PC-9 (cell line): ENCODE data around the gene SPRED2. TPM values are rescaled to one million over a fixed set of nuclear protein-coding genes. Genes with fewer than 3 reads are reported as not detected.

Source experiments
- BruUV-seq: library from RNA; stranded (reverse); fragments of 400-500 nt; replicated peaks from 2 replicates; lab custom pipeline; 2021; lab: Mats Ljungman, UMichigan
- CTCF ChIA-PET: fragments of 300-600 bp; sonication (Branson Sonifier 250); formaldehyde crosslinking; loops from one replicate; lab custom pipeline; 2022; ENCODE audit warnings: antibody characterized with exemption; lab: Charles Lee
- POLR2A ChIA-PET: fragments of 300-600 bp; sonication (Branson Sonifier 250); formaldehyde crosslinking; loops from one replicate; lab custom pipeline; 2022; ENCODE audit warnings: antibody characterized with exemption; ENCODE audit not compliant: unreplicated experiment; lab: Charles Lee
- DNase-seq, 2 experiments: peaks; one replicate each; pipeline versions ENCODE4 v3.0.0 to v3.0.0-alpha.2; 2015 to 2022; ENCODE audit warnings: mixed read lengths in 1 of 2
- H2AFZ ChIP-seq: fragments of 200-600 bp; sonication (generic); 2 replicates; pipeline ENCODE4 v1.8.1; 2017; ENCODE audit warnings: antibody characterized with exemption
- H3F3A ChIP-seq: fragments of 200-600 bp; sonication (generic); 2 replicates; pipeline ENCODE4 v1.8.1; 2017; ENCODE audit warnings: antibody characterized with exemption, mild to moderate bottlenecking, low read depth; ENCODE audit not compliant: insufficient read depth
- H3K27ac ChIP-seq: fragments of 200-600 bp; sonication (generic); 2 replicates; pipeline ENCODE4 v1.6.1; 2016; ENCODE audit warnings: mixed run types
- H3K27me3 ChIP-seq: fragments of 200-600 bp; sonication (generic); 2 replicates; pipeline ENCODE4 v1.6.1; 2016; ENCODE audit warnings: low read depth, mixed run types; ENCODE audit not compliant: insufficient read depth
- H3K36me3 ChIP-seq: fragments of 200-600 bp; sonication (generic); 2 replicates; pipeline ENCODE4 v1.6.1; 2016; ENCODE audit warnings: low read depth, mixed run types
- H3K4me1 ChIP-seq: fragments of 200-600 bp; sonication (generic); replicated peaks from 2 replicates; pipeline ENCODE4 v1.6.1; 2016; ENCODE audit warnings: mixed run types; ENCODE audit not compliant: insufficient read depth
- H3K4me2 ChIP-seq: fragments of 200-600 bp; sonication (generic); 2 replicates; pipeline ENCODE4 v1.6.1; 2017; ENCODE audit warnings: mixed run types
- H3K4me3 ChIP-seq: fragments of 200-600 bp; sonication (generic); 2 replicates; pipeline ENCODE4 v1.6.1; 2016; ENCODE audit warnings: mixed run types
- H3K79me2 ChIP-seq: fragments of 200-600 bp; sonication (generic); 2 replicates; pipeline ENCODE4 v1.6.1; 2017; ENCODE audit warnings: low read depth, mixed run types
- H3K9me2 ChIP-seq: fragments of 200-600 bp; sonication (generic); 2 replicates; pipeline ENCODE4 v1.8.1; 2017; ENCODE audit warnings: mild to moderate bottlenecking; ENCODE audit not compliant: insufficient read depth
- H3K9me3 ChIP-seq: fragments of 200-600 bp; sonication (generic); 2 replicates; pipeline ENCODE4 v1.8.1; 2016; ENCODE audit warnings: low read depth; ENCODE audit not compliant: insufficient read depth
- H4K20me1 ChIP-seq: fragments of 200-600 bp; sonication (generic); 2 replicates; pipeline ENCODE4 v1.8.1; 2017; ENCODE audit not compliant: insufficient read depth
- CTCF ChIP-seq: fragments of 200-600 bp; sonication (generic); conservative IDR thresholded peaks from 2 replicates; pipeline ENCODE4 v1.6.1; 2017; ENCODE audit warnings: mixed run types, antibody characterized with exemption, mild to moderate bottlenecking, moderate library complexity
- EZH2 ChIP-seq: fragments of 200-600 bp; sonication (generic); IDR thresholded peaks from 2 replicates; pipeline ENCODE4 v1.8.0; 2017; ENCODE audit warnings: antibody characterized with exemption, low read depth
- intact Hi-C: fragments of 100-400 bp; cut with micrococcal nuclease; formaldehyde crosslinking; loops from one replicate; pipeline ENCODE4 v1.10.0; 2022; ENCODE audit not compliant: unreplicated experiment
- total RNA-seq: library from RNA; stranded (reverse); gene quantifications from 2 replicates; pipeline ENCODE4 v1.2.3, GENCODE V29; 2021

SPRED2 gene
- total RNA-seq, 1 experiment from 2014 or later: 33.6 TPM

- H3K4me1 ChIP-seq: peaks cover 83% of the 10 kb centered on the region
- DNase-seq: no peak
- TF ChIP-seq EZH2: no peak
- no peak for TF ChIP-seq CTCF
- CTCF ChIA-PET: no interaction called here
- peak overlapping the region; percentile 76 for H3K4me2 ChIP-seq
- peak overlapping the region; percentile 82 for H3K27ac ChIP-seq
- BruUV-seq: no TSS peak
- POLR2A ChIA-PET: interaction anchor here (0.6 kb wide), 1 partner anchor 191 kb away, joined by 6 read pairs; no protein-coding TSS in a partner anchor
- H3K9me2 ChIP-seq: no peaks in the 10 kb centered on the region
- H3K27me3 ChIP-seq: no peaks in the 10 kb centered on the region
- H3K4me3 ChIP-seq: peak overlapping the region; percentile 7; the same call in 1 of the 2 replicates
- H3K36me3 ChIP-seq: peaks cover 7% of the 10 kb centered on the region; the same call in 1 of the 2 replicates
- H2AFZ ChIP-seq: no peak overlapping the region
- no peaks in the 10 kb centered on the region for H4K20me1 ChIP-seq
- H3K79me2 ChIP-seq: peaks cover 78% of the 10 kb centered on the region
- H3F3A ChIP-seq: peaks cover 38% of the 10 kb centered on the region
- intact Hi-C loops: loop anchor here (1.0 to 2.0 kb wide), 4 partner anchors 16 to 184 kb away; no protein-coding TSS in a partner anchor
- no peaks in the 10 kb centered on the region for H3K9me3 ChIP-seq
These were observed 50.1 kb downstream of the SPRED2 start for GRCh38 chr2:65382323-65382722.

GRCh38 chr2:65381607-65382051, 50.8 kb downstream of the SPRED2 start:
- intact Hi-C loops: loop anchor here (1.0 to 2.0 kb wide), 4 partner anchors 15 to 185 kb away; no protein-coding TSS in a partner anchor

GRCh38 chr2:65380255-65380654, 52.1 kb downstream of the SPRED2 start:
- CTCF ChIA-PET: no interaction called here

More at GRCh38 chr2:65381607-65382051, 50.8 kb downstream of the SPRED2 start:
- CTCF ChIA-PET: interaction anchor here (0.6 kb wide), 1 partner anchor 49 kb away, joined by 3 read pairs; no protein-coding TSS in a partner anchor
- TF ChIP-seq EZH2 (no peak), CTCF (no peak)
- POLR2A ChIA-PET: no interaction called here
- Histone ChIP-seq H3K4me3 (no peak overlapping the region), H3K79me2 (peaks cover 78% of the 10 kb centered on the region), H3K4me1 (peaks cover 89% of the 10 kb centered on the region), H3K4me2 (peak overlapping the region; percentile 76), H2AFZ (no peak overlapping the region), H4K20me1 (no peaks in the 10 kb centered on the region), H3F3A (peaks cover 44% of the 10 kb centered on the region), H3K36me3 (peaks cover 7% of the 10 kb centered on the region; the same call in 1 of the 2 replicates), H3K9me2 (no peaks in the 10 kb centered on the region), H3K27ac (peak overlapping the region; percentile 82; the same call in 1 of the 2 replicates), H3K9me3 (no peaks in the 10 kb centered on the region), H3K27me3 (no peaks in the 10 kb centered on the region)
- no TSS peak for BruUV-seq
- DNase-seq: no peak

More at GRCh38 chr2:65380255-65380654, 52.1 kb downstream of the SPRED2 start:
- TF ChIP-seq CTCF (no peak), EZH2 (no peak)
- no peak overlapping the region for H2AFZ ChIP-seq
- POLR2A ChIA-PET: interaction anchor here (0.6 kb wide), 1 partner anchor 105 kb away, joined by 3 read pairs; no protein-coding TSS in a partner anchor
- H3K4me1 ChIP-seq: peaks cover 83% of the 10 kb centered on the region
- H3K9me3 ChIP-seq: no peaks in the 10 kb centered on the region
- no TSS peak for BruUV-seq
- H3K36me3 ChIP-seq: peaks cover 7% of the 10 kb centered on the region; the same call in 1 of the 2 replicates
- no peaks in the 10 kb centered on the region for H3K9me2 ChIP-seq
- peaks cover 45% of the 10 kb centered on the region for H3F3A ChIP-seq
- H3K27ac ChIP-seq: no peak overlapping the region
- DNase-seq: no peak
- intact Hi-C loops: no loop called here
- H3K4me2 ChIP-seq: no peak overlapping the region; the same call in 1 of the 2 replicates
- peaks cover 79% of the 10 kb centered on the region for H3K79me2 ChIP-seq
- no peaks in the 10 kb centered on the region for H3K27me3 ChIP-seq
- no peaks in the 10 kb centered on the region for H4K20me1 ChIP-seq
- no peak overlapping the region for H3K4me3 ChIP-seq
